ENCODE results near the gene NIT1. TPM values are rescaled to one million over a fixed set of nuclear protein-coding genes. Genes with fewer than 3 reads are reported as not detected.
A peak's percentile ranks its signal among the peaks of the same experiment; 100 is the strongest.

Gene NIT1
- total and polyA plus RNA-seq, 9 of the 15 experiments (the other 6 are each of a cell fraction or from before 2014, with no cell fraction given): 18.4 to 76.0 (median 33.7) TPM

GRCh38 chr1:161132410-161133219 lies 14.7 kb downstream of the NIT1 start, which contains the start of gene DEDD (continued):
- TF ChIP-seq AFF1 (IDR thresholded peaks at IDR 0.05; ENCODE audit: low read depth in 1 of 2, partially characterized antibody in 2 of 2) (peak in 1 of 2 experiments; percentile 69), ZNF449 (CRISPR knock-in tag; IDR thresholded peaks at IDR 0.05) (no peak), ZKSCAN1 (IDR thresholded peaks at IDR 0.05; ENCODE audit: low read depth, low read length) (peak; percentile 64), NR2F6 (CRISPR knock-in tag; IDR thresholded peaks at IDR 0.05) (no peak), RAD21 (CRISPR knock-in tag; conservative IDR thresholded peaks at IDR 0.05 in 1 of 2, IDR thresholded peaks at IDR 0.05 in 1 of 2) (no peak), DNMT1 (IDR thresholded peaks at IDR 0.05) (0 out of 2 replicates have a peak, but pooled peaks have one; percentile 10), NUFIP1 (IDR thresholded peaks at IDR 0.05; ENCODE audit: partially characterized antibody) (no peak), ZNF766 (CRISPR knock-in tag; conservative IDR thresholded peaks at IDR 0.05) (peak; percentile 95), ZNF140 (CRISPR knock-in tag; IDR thresholded peaks at IDR 0.05) (no peak), MYNN (IDR thresholded peaks at IDR 0.05) (peak; percentile 55; the same call in 1 of the 2 replicates), MYNN (CRISPR knock-in tag; IDR thresholded peaks at IDR 0.05) (no peak), GTF3C2 (IDR thresholded peaks at IDR 0.05; ENCODE audit: borderline replicate concordance, extremely low read depth, insufficient read length) (no peak), ZNF583 (CRISPR knock-in tag; IDR thresholded peaks at IDR 0.05) (0 out of 2 replicates have a peak, but pooled peaks have one; percentile 33), CGGBP1 (CRISPR knock-in tag; IDR thresholded peaks at IDR 0.05) (peak; percentile 94; the same call in 1 of the 2 replicates), JUND (IDR thresholded peaks at IDR 0.05; ENCODE audit: borderline replicate concordance, low read depth, low read length) (peak; percentile 87), JUND (tag; IDR thresholded peaks at IDR 0.05; ENCODE audit: borderline replicate concordance, low read depth, low read length) (peak; percentile 87; the same call in 2 of the 3 replicates), MYC (IDR thresholded peaks at IDR 0.05; ENCODE audit: low read depth, low read length) (peak; percentile 41), MYC (CRISPR knock-in tag; IDR thresholded peaks at IDR 0.05; ENCODE audit: borderline replicate concordance, low read depth) (no peak)

Measured in K562 (cell line).